HG03159 (cell line): ENCODE data around the gene PDZD8.

Experiments
- ATAC-seq: cut with Tn5 transposase; IDR thresholded peaks from one replicate; pipeline ENCODE4 v1.9.1; 2021; ENCODE audit warnings: mild to moderate bottlenecking, moderate library complexity; ENCODE audit not compliant: unreplicated experiment

Gene PDZD8

DNA sequence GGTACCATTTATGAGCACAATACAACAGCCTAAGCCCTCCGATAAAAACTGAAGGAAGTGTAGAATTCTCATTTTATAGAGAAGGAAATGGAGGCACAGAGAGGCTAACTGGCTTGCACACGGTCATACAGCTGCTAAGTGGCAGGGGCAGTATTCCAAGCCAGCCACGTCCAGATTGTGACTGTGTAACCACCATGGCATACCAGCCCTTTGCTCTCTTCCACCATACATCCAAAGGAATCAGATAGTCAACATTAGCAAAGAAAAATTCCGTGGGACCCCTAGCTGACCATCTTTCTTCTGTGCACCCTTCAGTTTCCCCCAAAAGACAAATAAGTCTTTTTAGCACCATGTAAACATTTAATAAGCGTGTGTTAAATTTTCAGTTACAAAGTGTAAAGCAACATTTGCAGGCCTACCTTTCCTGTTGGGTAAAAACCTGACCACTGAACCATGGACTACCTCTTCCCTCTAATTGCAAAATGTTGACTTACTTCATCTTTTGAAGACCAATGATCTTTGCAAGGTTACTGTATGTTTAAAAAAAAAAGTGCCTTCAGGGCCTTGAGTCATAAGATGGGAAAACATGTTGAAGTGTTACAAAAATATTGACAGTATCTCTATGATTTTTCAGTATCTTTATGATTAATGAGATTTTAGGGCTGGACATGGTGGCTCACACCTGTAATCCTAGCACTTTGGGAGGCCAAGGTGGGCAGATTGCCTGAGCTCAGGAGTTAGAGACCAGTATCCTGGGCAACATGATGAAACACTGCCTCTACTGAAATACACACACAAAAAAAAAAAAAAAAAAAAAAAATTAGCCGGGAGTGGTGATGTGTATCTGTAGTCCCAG lies 24.3 kb upstream of the PDZD8 start:
- ATAC-seq, result no peak

DNA sequence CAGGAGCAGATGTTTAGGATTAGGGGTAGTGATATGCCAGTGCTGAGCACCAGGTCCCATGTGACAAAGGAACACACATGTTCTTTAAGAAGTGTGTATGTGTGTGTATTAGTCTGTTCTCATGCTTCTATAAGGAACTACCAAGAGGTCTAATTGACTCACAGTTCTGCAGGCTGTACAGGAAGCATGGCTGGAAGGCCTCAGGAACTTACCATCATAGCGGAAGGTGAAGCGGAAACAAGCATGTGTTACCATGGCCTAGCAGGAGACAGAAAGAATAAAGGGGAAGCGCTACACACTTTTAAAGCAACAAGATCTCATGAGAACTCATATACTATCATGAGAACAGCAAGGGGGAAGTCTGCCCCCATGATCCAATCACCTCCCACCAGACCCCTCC lies 22.8 kb upstream of the PDZD8 start:
- ATAC-seq, result no peak

DNA sequence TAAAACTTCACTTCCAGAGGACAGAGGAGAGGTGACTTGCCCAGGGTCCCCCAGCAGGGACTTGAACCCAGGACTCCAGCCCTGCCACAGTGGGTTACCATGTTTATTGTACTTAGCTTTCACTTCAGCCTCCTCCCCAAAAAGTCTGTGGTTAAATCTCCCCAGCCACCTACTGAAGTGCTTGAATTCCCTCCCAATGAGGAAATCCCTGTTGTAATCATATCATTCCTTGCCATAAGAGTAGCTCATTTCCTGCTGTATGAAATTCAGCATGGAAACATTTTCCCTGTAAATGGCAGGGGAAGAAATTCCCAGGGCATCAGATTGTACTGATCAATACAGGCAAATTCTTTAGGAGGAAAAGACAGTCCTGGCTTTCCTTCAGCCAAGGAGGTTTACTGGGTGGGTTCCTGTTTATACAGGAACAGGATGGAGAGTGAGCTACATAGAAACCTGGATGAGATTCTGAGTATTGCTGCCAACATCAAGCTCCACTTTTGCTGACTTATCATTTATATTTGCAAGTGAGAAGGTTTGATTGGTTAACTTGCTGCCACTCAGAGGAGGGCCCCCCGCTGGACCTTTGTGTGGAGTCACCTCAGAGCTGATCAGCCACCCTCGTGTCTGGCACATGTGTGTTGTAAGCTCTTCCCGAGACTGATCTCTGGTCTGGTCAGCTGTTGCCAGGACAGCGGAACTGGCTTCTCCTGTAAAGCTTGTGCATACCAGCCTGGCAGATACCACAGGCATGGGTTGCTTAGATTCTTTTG lies 16.4 kb upstream of the PDZD8 start:
- ATAC-seq, result no peak

- ATAC-seq, result no peak
These were observed 15.2 kb upstream of the PDZD8 start for GRCh38 chr10:117390420-117390819.

DNA sequence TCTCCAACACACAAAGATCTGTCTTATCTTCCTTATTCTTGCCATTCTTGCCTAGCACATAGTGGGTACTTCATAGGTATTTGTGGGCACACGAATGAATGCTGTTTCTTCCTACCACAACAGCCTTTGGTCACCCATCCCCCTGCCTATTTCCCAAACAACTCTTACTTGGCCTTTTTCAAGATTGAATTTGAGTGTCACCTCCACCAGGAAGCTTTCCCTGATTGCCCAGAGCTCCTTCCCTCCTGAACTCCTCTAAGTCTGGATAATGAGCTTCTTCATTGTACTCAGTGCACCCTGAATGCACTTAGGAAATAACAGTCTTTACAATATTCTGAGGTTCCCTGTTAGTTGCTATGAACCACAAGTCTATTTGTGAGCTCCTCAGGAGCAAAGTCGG lies 11.6 kb upstream of the PDZD8 start:
- no peak for ATAC-seq

DNA sequence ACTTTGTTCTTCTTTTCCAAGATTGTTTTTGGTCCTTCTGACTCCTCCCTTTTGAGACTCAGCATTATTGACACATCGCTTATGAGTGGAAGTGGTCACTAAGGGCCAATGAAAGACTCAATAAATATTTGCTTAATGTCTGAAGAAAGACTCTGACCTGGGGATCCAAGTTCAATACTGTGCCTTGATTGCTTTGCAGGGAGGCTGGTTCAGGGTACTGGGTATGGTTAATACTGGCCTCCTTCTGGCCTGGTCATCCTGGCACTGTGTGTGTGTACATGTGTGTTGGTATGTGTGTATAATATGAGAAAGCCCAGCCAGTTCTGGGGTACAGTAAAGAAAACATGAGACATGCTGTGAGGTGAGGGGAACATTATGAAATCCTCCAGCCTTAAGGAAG lies 7.6 kb upstream of the PDZD8 start:
- ATAC-seq, result no peak

DNA sequence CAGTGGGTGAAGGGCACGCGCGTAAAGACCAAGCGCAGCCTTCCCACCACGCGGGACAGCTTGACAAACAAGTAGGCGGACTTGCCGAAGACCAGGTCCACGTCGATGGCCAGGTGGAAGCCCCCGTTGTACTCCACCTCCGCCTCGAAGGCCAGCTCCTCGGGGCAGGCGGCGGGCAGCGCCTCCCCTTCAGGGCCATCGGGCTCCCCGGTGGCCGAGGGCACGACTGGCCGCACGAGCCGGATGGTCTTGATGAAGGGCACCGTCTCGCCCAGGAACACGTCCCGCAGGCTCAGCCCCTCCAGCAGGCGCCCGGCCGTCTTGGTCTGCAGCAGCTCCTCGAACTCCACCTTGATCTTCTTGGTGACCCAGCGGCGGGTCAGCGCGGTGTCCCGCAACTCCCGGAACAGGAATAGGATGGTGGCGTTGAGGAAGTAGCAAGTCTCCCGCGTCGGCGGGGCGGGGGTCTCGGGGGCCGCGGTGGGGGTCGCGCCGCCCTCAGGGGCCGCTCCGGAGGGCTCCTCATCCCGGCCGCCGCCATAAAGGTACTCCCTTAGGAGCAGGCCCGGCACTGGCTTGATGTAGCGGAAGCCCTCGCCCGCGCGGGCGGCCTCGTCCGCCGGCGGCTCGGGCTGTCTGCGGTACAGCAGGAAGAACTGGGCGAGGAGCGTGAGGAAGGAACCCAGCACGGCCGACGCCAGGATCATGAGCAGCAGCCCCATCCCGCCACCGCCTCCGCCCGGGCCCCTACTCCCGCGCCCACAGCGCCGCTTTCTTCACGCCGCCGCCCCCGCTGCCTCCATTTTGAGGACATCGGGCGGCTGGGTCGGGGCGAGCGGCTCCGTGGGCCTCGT lies 507 bp downstream of the PDZD8 start:
- peak; percentile 32 for ATAC-seq

DNA sequence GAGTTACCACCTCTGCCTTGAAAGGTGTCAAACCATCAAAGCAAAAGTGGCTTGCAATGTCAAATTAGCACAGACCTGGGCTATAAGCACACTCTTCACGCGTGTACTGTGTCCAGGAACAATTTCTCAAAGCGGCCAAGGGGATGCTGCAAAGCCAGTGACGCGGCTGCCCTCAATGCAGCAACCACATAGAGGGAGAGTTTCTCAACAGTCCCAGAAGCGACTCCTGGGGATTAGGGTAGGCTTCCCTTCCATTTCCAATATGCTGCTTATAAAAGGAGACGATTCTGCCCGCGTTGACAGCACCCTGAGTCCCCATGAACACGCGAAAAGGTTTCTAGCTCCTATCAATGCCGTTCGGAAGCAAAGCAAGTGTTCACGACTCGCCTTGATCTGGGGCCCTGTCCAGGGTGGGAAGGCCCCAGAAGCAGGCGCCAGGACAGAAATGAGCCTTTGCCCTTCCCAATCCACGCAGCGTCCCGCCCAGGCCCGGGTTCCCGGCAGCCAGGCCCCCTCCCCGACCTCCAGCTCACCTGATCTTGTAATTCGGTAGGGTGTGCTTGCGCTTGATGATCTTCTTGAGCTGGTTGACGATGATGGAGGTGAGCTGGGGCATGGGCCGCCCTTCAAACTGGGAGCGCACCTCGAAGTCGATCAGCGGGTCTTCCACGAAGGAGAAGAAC lies 1.3 kb downstream of the PDZD8 start:
- ATAC-seq, result no peak

DNA sequence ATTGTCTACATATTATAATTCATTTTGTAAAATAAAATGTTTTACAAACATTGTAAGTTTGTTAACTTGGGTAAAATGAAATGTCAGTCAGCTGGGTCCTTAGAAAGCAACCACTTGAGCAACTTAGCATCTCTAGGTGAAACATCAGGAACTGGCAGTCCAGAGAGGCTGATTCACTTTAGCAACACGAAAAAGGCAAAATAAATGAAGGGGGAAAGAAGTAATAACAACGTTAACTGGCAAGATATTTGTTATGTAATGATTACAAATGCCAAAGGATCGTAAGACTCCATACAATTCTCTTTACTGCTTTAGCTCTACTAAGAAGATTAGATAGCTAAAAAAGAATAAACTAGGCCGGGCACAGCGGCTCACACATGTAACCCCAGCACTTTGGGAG lies 5.0 kb downstream of the PDZD8 start:
- no peak for ATAC-seq

DNA sequence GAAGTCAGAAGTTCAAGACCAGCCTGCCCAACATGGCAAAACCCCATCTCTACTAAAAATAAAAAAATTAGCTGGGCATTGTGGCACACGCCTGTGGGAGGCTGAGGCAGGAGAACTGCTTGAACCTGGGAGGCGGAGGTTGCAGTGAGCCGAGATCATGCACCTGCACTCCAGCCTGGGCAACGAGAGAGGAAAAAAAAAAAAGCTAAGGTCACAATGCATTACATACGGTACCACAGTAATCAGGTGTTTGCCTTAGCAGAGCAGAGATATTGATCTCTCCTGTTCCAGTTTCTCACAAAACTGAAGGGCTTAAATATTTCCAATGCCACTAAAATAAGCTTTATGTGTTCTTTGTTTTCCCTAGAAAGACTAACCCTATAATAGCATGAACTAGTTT lies 7.5 kb downstream of the PDZD8 start:
- no peak for ATAC-seq

DNA sequence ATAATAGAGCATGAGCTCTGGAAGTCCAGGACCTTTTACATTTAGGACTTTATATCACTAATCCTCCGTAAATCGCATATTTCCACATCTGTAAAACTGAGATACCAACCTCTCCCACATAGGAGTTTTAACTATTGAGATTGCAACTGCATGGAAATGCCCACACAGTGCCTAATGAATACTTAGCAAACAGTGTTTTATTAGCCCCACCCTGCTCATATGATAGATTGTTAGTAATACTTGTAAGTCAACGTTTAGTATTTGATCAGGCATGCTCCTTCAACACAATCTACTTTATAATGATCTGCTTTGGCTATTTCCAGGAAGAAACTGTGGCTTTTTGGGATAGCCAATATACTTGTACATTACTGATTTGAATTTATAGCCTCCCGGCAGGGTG lies 8.5 kb downstream of the PDZD8 start:
- ATAC-seq, result no peak

- ATAC-seq, result no peak
These were observed 9.6 kb downstream of the PDZD8 start for GRCh38 chr10:117365612-117366011.

GRCh38 chr10:117364110-117364960 lies 10.9 kb downstream of the PDZD8 start:
- no peak for ATAC-seq

DNA sequence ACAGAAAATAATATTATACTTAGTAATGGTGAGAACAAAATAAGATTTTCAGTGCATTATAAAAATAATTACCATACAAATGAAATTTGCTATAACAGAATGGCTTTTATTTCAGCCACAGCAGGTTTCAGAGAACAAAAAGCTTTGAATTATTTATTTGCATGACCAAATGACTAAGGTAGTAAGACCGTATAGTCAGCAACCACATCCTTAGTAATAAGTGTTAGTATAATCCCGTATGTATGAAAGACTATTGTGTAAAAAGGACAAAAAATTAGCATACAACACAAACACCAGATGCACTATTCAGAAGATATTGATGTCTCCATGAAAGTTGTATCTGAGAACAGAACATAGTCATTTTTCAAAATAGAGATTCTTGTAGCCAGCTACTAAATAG lies 12.2 kb downstream of the PDZD8 start:
- ATAC-seq, result peak; percentile 46

DNA sequence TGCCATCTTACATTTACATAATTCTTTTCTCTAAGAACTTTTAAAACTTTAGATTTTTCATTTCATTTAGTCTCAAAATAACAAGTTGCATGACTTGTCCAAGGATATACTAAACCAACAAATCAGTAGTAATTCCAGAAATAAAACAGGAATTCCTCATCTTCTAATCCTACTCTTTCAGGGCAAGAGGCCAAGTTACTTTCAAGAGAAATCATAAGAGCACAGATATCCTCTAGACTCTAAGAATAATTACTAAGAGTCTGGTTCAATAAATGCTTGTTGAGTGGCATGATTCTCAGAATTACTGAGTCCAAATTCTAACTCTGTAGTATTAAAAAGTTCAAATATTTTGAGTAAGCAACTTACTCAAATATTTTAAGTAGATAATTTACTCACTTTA lies 12.9 kb downstream of the PDZD8 start:
- ATAC-seq, result no peak

GRCh38 chr10:117360994-117361667 lies 14.1 kb downstream of the PDZD8 start:
- peak; percentile 53 for ATAC-seq

GRCh38 chr10:117360016-117360415 lies 15.2 kb downstream of the PDZD8 start:
- ATAC-seq, result no peak

DNA sequence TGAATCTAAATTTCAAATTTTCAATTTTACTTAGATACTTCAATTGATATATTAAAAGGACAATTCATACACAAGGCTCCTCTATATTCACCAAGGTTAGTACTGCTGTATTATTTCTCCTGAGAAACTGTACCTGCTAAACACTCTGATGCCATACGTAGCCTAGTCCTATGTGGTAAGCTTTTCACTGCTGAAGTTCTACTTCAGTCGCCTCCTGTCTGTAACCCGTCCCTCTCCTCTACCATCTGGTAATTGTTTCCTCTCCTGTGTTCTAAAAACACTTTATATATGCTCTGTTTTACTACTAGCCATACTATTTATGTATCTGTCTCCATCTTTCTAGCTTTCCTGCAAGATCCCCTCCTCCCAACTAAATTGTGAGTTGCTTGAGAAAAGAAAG lies 20.2 kb downstream of the PDZD8 start:
- no peak for ATAC-seq

GRCh38 chr10:117353684-117354083 lies 21.6 kb downstream of the PDZD8 start:
- ATAC-seq, result no peak
